ENCODE data around the gene ATP5ME.

Gene ATP5ME

DNA sequence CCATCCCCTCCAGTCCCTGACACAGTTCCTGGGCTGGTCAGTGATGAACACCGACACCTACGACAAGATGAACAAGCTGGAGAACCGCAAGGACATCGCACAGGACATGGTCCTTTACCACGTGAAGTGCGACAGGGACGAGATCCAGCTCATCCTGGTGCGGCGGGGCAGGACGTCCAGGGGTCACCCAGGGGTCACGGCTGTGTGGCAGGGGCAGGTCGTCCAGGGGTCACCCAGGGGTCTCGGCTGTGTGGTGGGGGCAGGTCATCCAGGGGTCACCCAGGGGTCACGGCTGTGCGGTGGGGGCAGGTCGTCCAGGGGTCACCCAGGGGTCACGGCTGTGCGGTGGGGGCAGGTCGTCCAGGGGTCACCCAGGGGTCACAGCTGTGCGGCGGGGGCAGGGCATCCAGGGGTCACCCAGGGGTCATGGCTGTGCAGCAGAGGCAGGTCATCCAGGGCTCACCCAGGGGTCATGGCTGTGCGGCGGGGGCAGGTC is 16.7 kb downstream of the ATP5ME start:
- Histone ChIP-seq H3K27ac (ENCODE audit: low read depth, low read length) (no peak overlapping the region), H3K9ac (ENCODE audit: low read depth, low read length) (no peak overlapping the region)
- WGBS, result 94% methylated on average over 23 of the region's 23 CpGs

DNA sequence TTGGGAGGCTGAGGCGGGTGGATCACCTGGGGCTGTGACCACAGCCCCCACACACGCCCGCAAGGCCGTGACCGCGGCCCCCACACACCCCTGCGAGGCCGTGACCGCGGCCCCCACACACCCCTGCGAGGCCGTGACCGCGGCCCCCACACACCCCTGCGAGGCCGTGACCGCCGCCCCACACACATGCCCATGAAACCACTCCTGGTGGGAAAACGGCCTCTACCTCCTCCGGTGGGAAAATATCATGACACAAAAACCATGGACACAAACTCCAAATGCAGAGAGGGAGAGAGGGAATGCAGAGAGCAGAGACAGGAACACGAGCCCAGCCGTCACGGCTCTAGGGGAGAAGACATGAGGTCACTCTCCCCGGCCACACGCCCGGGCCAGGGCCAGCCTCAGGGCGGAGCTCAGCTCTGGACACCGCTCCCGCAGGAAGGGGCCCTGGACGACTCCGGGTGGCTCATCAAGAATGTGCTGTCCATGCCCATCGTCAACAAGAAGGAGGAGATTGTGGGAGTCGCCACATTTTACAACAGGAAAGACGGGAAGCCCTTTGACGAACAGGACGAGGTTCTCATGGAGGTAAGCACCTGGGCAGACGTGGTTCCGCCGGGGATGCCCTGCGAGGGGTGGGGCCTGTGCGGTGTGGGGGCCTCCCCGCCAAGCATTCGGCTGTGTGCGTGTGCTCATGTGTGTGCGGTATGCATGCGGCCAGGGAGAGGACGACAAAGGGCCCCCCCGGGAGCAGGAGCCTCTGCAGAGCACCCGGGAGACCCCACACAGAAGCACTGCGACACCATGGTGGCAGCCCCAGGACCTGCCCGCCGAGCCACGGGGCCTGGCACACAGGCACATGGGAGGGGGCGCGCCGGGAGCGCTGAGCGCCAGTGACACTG is 17.4 kb downstream of the ATP5ME start:
- 92% methylated on average over 58 of the region's 58 CpGs for WGBS
- Histone ChIP-seq H3K27me3 (ENCODE audit: insufficient read depth, low read length) (no peaks in the 10 kb centered on the region), H3K27ac (ENCODE audit: low read depth, low read length) (no peak overlapping the region)

More for the DNA sequence above, 16.7 kb downstream of the ATP5ME start:
- Histone ChIP-seq H3K9me3 (ENCODE audit: insufficient read depth, low read depth, low read length) (no peaks in the 10 kb centered on the region), H3K27me3 (ENCODE audit: insufficient read depth, low read length) (no peaks in the 10 kb centered on the region), H3K4me3 (ENCODE audit: low read length) (no peak overlapping the region), H3K4me1 (ENCODE audit: insufficient read depth, low read length) (no peaks in the 10 kb centered on the region), H3K36me3 (ENCODE audit: insufficient read depth, low read length) (no peaks in the 10 kb centered on the region)

DNA sequence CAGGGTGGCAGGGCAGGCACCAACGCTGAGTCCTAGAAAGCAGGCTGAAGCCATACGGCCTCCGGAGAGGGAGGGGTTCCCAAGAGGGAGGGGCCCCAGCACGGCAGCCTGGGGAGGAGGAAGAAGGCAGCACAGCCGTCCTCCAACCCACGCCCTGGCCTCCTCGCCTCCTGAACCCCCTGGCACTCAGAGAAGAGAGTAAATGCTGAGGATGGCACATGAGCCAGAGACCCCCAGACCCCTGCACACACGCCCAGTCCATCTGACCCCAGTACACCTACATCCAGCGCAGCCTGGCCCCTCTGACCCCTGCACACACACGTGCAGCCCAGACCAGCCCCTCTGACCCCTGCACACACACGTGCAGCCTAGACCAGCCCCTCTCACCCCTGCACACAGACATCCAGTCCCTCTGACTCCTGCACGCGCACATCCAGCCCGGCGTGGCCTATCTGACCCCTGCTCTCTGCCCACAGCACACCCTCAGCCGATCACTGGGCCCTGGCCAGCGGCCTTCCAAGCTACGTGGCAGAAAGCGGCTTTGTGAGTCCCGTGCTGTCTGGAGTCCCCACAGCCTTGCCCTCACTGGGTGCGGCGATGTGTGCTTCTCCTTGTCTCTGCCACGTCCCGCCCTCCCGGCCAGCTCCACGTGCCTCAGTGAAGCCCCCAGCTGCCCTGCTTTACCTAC is 18.5 kb downstream of the ATP5ME start:
- H3K4me3 ChIP-seq (ENCODE audit: low read length), result no peak overlapping the region
- H3K9ac ChIP-seq (ENCODE audit: low read depth, low read length), result no peak overlapping the region

More for the DNA sequence above, 17.4 kb downstream of the ATP5ME start:
- Histone ChIP-seq H3K36me3 (ENCODE audit: insufficient read depth, low read length) (no peaks in the 10 kb centered on the region), H3K9ac (ENCODE audit: low read depth, low read length) (no peak overlapping the region), H3K4me3 (ENCODE audit: low read length) (no peak overlapping the region), H3K9me3 (ENCODE audit: insufficient read depth, low read depth, low read length) (no peaks in the 10 kb centered on the region), H3K4me1 (ENCODE audit: insufficient read depth, low read length) (no peaks in the 10 kb centered on the region)

DNA sequence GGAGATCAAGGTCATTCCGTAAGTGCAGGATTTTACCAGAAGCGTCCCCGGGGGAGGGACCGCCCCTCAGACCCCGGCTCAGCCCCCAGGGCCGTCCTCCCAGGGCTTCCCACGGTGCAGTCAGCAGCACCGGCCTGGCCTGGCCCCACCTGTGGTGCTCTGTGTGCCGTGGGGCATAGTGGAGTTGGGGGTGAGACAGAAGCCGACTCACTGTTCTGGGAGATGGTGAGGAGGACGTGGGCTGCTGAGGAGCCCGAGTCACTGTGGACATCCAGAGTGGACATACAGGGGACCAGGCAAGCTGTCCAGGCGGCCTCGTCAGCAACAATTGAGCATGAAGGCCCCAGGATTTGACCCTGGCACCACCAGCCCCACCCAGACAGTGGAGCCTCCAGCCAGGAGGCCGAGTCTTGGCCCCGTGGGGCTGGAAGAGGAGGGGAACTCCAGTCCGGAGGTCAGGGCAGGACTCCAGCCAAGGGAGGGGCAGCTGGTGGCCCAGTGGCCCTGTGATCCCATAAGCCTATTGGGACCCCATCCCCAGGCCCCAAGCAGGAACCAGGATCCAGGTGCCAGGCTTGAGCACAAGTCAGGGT is 19.1 kb downstream of the ATP5ME start:
- no peaks in the 10 kb centered on the region for H3K27me3 ChIP-seq (ENCODE audit: insufficient read depth, low read length)
- no peaks in the 10 kb centered on the region for H3K9me3 ChIP-seq (ENCODE audit: insufficient read depth, low read depth, low read length)
- no peaks in the 10 kb centered on the region for H3K36me3 ChIP-seq (ENCODE audit: insufficient read depth, low read length)
- H3K4me1 ChIP-seq (ENCODE audit: insufficient read depth, low read length), result no peaks in the 10 kb centered on the region
- no peak overlapping the region for H3K27ac ChIP-seq (ENCODE audit: low read depth, low read length)
- 83% methylated on average over 17 of the region's 17 CpGs for WGBS
- no peak overlapping the region for H3K4me3 ChIP-seq (ENCODE audit: low read length)
- no peak overlapping the region for H3K9ac ChIP-seq (ENCODE audit: low read depth, low read length)

More for the DNA sequence above, 18.5 kb downstream of the ATP5ME start:
- Histone ChIP-seq H3K27me3 (ENCODE audit: insufficient read depth, low read length) (no peaks in the 10 kb centered on the region), H3K27ac (ENCODE audit: low read depth, low read length) (no peak overlapping the region), H3K4me1 (ENCODE audit: insufficient read depth, low read length) (no peaks in the 10 kb centered on the region), H3K36me3 (ENCODE audit: insufficient read depth, low read length) (no peaks in the 10 kb centered on the region), H3K9me3 (ENCODE audit: insufficient read depth, low read depth, low read length) (no peaks in the 10 kb centered on the region)
- WGBS, result 89% methylated on average over 26 of the region's 26 CpGs

DNA sequence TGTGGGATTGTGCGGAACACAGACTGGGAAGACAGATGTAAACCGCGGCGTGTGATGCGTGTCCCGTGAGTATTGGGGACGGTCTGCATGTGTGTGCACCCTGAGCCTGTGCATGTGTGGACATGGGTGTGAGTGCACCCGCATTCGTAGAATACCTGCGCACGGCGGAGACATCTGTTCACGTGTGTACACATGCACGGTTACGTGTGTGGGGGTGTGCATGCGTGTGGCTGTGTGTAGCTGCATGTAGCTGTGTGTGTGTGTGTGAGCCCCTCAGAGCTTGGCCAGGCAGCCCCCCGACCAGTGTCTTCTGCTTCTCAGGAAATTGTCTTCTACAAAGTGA is 19.6 kb downstream of the ATP5ME start:
- Histone ChIP-seq H3K9ac (ENCODE audit: low read depth, low read length) (no peak overlapping the region), H3K4me1 (ENCODE audit: insufficient read depth, low read length) (no peaks in the 10 kb centered on the region), H3K4me3 (ENCODE audit: low read length) (no peak overlapping the region), H3K27me3 (ENCODE audit: insufficient read depth, low read length) (no peaks in the 10 kb centered on the region), H3K36me3 (ENCODE audit: insufficient read depth, low read length) (no peaks in the 10 kb centered on the region), H3K27ac (ENCODE audit: low read depth, low read length) (no peak overlapping the region), H3K9me3 (ENCODE audit: insufficient read depth, low read depth, low read length) (no peaks in the 10 kb centered on the region)
- WGBS, result 92% methylated on average over 17 of the region's 17 CpGs

DNA sequence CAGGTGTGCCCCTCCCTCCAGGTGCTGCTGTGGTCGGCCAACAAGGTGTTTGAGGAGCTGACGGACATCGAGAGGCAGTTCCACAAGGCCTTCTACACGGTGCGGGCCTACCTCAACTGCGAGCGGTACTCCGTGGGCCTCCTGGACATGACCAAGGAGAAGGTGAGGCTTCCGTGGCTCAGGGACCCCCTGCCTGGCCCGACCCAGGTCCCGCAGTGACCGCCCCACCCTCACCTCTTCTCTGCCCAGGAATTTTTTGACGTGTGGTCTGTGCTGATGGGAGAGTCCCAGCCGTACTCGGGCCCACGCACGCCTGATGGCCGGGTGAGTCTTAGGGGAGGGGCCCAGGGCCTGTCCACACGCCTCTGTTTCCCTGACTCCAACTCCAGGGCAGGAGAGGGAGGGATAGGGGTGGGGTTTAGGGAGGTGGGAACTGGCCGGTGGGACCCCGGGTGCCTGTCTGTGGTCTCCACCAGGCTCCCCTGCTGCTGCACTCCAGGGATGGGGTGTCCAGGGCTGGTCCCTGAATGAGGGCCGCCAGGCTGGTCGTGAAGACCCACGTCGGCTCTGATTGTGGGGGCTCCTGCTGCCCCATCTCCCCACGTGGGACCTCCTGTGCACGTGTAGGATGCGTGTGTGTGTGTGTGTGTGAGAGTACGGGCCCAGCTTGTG is 20.1 kb downstream of the ATP5ME start:
- H3K4me1 ChIP-seq (ENCODE audit: insufficient read depth, low read length), result no peaks in the 10 kb centered on the region
- no peaks in the 10 kb centered on the region for H3K27me3 ChIP-seq (ENCODE audit: insufficient read depth, low read length)
- no peak overlapping the region for H3K4me3 ChIP-seq (ENCODE audit: low read length)
- H3K9ac ChIP-seq (ENCODE audit: low read depth, low read length), result no peak overlapping the region
- 92% methylated on average over 29 of the region's 29 CpGs for WGBS
- H3K9me3 ChIP-seq (ENCODE audit: insufficient read depth, low read depth, low read length), result no peaks in the 10 kb centered on the region
- H3K36me3 ChIP-seq (ENCODE audit: insufficient read depth, low read length), result no peaks in the 10 kb centered on the region
- no peak overlapping the region for H3K27ac ChIP-seq (ENCODE audit: low read depth, low read length)

DNA sequence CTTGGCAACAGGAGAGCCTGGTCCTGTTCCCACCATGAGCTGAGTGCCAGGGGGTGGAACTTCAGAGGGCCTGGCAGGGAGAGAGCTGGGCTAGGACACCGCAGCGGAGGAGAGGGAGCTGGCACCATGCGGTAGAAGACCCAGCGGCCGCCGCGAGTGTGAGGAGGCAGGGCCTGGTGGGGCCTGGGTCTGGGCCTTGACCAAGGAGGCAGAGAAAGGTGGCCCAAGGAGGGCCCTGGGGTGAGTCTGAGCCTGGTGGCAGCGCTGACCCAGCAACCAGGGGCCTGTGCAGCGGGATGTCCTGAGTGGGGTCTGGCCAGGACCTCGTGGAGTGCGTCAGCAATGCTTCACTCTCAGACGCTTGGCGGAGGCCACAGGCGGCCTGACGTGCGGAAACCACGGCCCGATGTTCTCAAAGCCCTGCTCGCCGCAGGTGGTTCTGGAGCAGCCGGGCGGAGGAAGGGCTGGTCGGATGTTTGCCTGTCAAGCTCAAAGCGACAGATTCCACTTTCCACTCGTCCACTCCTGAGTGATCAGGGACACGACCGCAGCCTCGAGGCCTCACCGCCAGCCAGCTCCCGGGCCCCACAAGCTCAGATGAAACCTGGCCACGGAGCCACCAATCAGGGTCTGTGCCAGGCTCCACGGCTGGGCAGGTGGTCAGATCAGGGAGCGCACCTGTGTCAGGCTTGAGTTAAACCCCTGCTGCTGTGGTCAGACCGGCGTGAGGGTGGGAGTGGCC is 20.8 kb downstream of the ATP5ME start:
- WGBS, result 93% methylated on average over 35 of the region's 35 CpGs
- H3K4me1 ChIP-seq (ENCODE audit: insufficient read depth, low read length), result no peaks in the 10 kb centered on the region; the same call in 1 of the 2 replicates
- no peak overlapping the region for H3K9ac ChIP-seq (ENCODE audit: low read depth, low read length)
- H3K36me3 ChIP-seq (ENCODE audit: insufficient read depth, low read length), result no peaks in the 10 kb centered on the region
- H3K4me3 ChIP-seq (ENCODE audit: low read length), result no peak overlapping the region
- no peaks in the 10 kb centered on the region for H3K27me3 ChIP-seq (ENCODE audit: insufficient read depth, low read length)
- no peak overlapping the region for H3K27ac ChIP-seq (ENCODE audit: low read depth, low read length)
- H3K9me3 ChIP-seq (ENCODE audit: insufficient read depth, low read depth, low read length), result no peaks in the 10 kb centered on the region

DNA sequence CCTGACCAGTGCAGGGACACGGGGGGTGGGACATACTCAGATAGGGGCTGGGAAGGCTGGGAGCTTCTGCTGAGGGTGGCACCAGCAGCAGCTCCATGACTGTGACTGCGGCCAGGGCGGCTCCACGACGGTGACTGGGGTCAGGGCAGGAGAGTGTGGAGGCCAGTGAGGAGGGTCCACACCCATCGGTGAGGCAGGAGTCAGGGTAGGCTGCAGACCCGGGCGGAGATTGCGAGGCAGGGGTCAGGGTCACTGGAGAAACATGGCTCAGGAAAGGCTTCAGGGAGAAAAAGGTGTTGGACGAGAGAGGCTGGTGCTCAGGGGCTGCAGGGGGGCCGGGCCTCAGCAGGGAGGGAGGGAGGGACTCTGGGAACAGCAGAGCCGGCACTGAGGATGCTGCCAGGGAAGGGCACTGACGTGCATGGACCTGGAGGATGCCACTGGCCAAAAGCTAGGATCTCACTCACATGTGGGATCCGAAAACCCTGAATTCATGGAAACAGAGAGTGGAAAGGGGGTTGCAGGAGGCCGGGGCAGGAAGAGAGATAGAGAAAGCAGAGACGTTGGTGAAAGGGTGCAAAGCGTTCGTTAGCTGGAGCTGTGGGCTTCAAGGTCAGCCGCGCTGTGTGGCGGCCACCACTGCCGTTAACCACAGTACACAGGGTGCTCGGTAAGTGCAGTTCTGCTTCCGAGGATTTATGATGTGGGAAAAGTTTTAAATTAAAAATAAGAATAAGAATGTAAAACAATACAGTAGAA is 22.0 kb downstream of the ATP5ME start:
- H3K9me3 ChIP-seq (ENCODE audit: insufficient read depth, low read depth, low read length), result no peaks in the 10 kb centered on the region
- no peak overlapping the region for H3K4me3 ChIP-seq (ENCODE audit: low read length)
- H3K4me1 ChIP-seq (ENCODE audit: insufficient read depth, low read length), result no peaks in the 10 kb centered on the region; the same call in 1 of the 2 replicates

DNA sequence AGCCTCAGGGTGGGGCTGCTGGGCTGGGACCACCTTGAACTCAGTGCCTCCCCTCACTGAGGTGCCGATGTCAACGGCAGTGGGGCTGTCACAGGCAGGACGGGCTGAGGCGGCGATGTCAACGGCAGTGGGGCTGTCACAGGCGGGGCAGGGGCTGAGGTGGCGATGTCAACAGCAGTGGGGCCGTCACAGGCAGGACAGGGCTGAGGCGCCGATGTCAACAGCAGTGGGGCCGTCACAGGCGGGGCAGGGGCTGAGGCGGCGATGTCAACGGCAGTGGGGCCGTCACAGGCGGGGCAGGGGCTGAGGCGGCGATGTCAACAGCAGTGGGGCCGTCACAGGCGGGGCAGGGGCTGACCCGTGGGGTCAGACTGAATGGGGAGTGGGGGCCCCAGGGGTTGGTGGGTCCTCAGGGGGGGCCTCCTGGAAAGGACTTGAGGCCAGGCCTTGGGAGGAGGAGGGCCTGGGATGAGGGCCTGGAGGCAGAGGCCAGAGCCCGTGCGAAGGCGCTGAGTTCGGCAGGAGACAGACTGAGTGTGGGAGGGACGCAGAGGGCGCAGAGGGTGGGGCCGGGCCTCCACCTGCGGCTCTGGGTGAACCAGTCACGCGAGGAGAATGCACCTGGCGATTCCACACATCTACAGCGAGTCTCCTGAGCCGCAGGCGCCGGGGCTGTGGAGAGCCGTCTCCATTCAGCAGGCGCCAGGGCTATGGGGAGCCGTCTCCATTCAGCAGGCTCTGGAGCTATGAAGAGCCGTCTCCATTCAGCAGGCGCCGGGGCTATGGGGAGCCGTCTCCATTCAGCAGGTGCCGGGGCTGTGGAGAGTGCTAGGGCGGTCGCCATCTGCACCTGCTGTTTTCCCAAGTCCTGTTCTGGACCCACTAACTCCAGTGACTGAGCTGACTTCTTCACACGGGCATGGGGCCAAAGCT is 22.9 kb downstream of the ATP5ME start:
- Histone ChIP-seq H3K9ac (ENCODE audit: low read depth, low read length) (no peak overlapping the region), H3K36me3 (ENCODE audit: insufficient read depth, low read length) (no peaks in the 10 kb centered on the region), H3K4me1 (ENCODE audit: insufficient read depth, low read length) (no peaks in the 10 kb centered on the region; the same call in 1 of the 2 replicates), H3K27me3 (ENCODE audit: insufficient read depth, low read length) (no peaks in the 10 kb centered on the region), H3K4me3 (ENCODE audit: low read length) (no peak overlapping the region), H3K27ac (ENCODE audit: low read depth, low read length) (no peak overlapping the region), H3K9me3 (ENCODE audit: insufficient read depth, low read depth, low read length) (no peaks in the 10 kb centered on the region)
- whole genome bisulfite sequencing, result 85% methylated on average over 49 of the region's 49 CpGs

More for the DNA sequence above, 22.0 kb downstream of the ATP5ME start:
- Histone ChIP-seq H3K27me3 (ENCODE audit: insufficient read depth, low read length) (no peaks in the 10 kb centered on the region), H3K9ac (ENCODE audit: low read depth, low read length) (no peak overlapping the region), H3K36me3 (ENCODE audit: insufficient read depth, low read length) (no peaks in the 10 kb centered on the region), H3K27ac (ENCODE audit: low read depth, low read length) (no peak overlapping the region)
- 89% methylated on average over 24 of the region's 24 CpGs for WGBS

Data from HUES64 (cell line).